Stimulated activated naive B cell treated with anti-CD40 and anti-IgM and Interleukin-4, amounts not matched to agents 10 μg/mL and 1 μg/mL and 100 μg/mL, for 72 hours (primary cell): ENCODE results near the gene DEK.
"Not testable (repeated sequence)": the region's sequence is repeated elsewhere in the genome, so short reads cannot be mapped to it uniquely, and the experiment has no call there.

Experiments
- ATAC-seq, 2 donors: fragments of 150-1000 bp; cut with Tn5 transposase; replicated peaks; 2 replicates each; pipeline ENCODE4 v1.10.0; 2021; ENCODE audit warnings: moderate library complexity in 1 of 2
- DNase-seq: peaks from one replicate; pipeline ENCODE4 v3.0.0; 2021
- H3K27ac Mint-ChIP-seq: one replicate; pipeline ENCODE4 v1.8.0; 2022; ENCODE audit warnings: mild to moderate bottlenecking, mixed read lengths
- H3K27me3 Mint-ChIP-seq, 2 donors: one replicate each; pipeline ENCODE4 v1.8.0; 2022; ENCODE audit warnings: mixed read lengths in 2 of 2
- H3K36me3 Mint-ChIP-seq, 2 donors: one replicate each; pipeline ENCODE4 v1.8.0; 2022; ENCODE audit warnings: mixed read lengths in 2 of 2, mild to moderate bottlenecking in 1 of 2
- H3K4me1 Mint-ChIP-seq, 2 donors: one replicate each; pipeline ENCODE4 v1.8.0; 2022; ENCODE audit warnings: mixed read lengths in 2 of 2, mild to moderate bottlenecking in 1 of 2
- H3K4me3 Mint-ChIP-seq, 2 donors: one replicate each; pipeline ENCODE4 v1.8.0; 2022; ENCODE audit warnings: mild to moderate bottlenecking in 2 of 2, mixed read lengths in 2 of 2, moderate library complexity in 1 of 2
- H3K9me3 Mint-ChIP-seq, 2 donors: one replicate each; pipeline ENCODE4 v1.8.0; 2022; ENCODE audit warnings: mixed read lengths in 2 of 2, mild to moderate bottlenecking in 1 of 2

DEK gene

GRCh38 chr6:18241208-18242038, 22.9 kb downstream of the DEK start:
- Mint-ChIP-seq H3K4me3 (no peak overlapping the region), H3K27me3 (no peaks in the 10 kb centered on the region), H3K27ac (no peak overlapping the region), H3K36me3 (peaks cover 42 to 60% of the 10 kb centered on the region in 2 donors), H3K4me1 (peaks cover 4 to 23% of the 10 kb centered on the region in 2 donors), H3K9me3 (no peaks in the 10 kb centered on the region)
- DNase-seq: no peak
- ATAC-seq: no peak

- peaks cover 40 to 57% of the 10 kb centered on the region in 2 donors for H3K36me3 Mint-ChIP-seq
- no peak for ATAC-seq
- H3K4me3 Mint-ChIP-seq: no peak overlapping the region
- no peaks in the 10 kb centered on the region for H3K9me3 Mint-ChIP-seq
- H3K4me1 Mint-ChIP-seq: peaks cover 4 to 18% of the 10 kb centered on the region in 2 donors
- H3K27me3 Mint-ChIP-seq: no peaks in the 10 kb centered on the region
- DNase-seq: no peak
- H3K27ac Mint-ChIP-seq: no peak overlapping the region
Measured at GRCh38 chr6:18240230-18240629, 24.1 kb downstream of the DEK start.

DNA sequence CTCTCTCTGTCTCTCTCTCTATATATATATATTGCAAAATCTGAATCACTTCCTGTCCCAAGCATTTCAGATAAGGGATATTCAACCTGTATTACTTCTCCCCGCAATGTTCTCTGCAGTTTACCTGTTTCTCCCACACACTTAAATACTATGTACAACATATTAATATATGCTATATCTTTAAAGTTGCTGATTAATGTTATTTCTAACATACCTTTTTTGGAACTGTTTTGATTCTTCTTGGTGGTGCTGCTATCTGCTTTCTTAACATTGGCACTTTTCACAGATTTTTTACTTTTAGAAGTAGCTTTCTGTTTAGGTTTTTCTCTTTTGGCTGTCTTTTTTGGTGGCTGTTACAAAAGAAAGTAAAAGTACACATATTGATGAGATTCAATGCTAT, 27.2 kb downstream of the DEK start:
- Mint-ChIP-seq H3K9me3 (peaks cover 3 to 7% of the 10 kb centered on the region in 2 donors), H3K36me3 (peaks cover 49 to 58% of the 10 kb centered on the region in 2 donors), H3K27ac (no peak overlapping the region), H3K4me3 (no peak overlapping the region), H3K27me3 (no peaks in the 10 kb centered on the region), H3K4me1 (peaks cover 3 to 9% of the 10 kb centered on the region in 2 donors)
- ATAC-seq (no peak), DNase-seq (no peak)

- DNase-seq (no peak), ATAC-seq (no peak)
- Mint-ChIP-seq H3K27me3 (no peaks in the 10 kb centered on the region), H3K27ac (no peak overlapping the region), H3K4me1 (peaks cover 0 to 2% of the 10 kb centered on the region in 2 donors), H3K4me3 (no peak overlapping the region), H3K9me3 (peaks cover 13 to 16% of the 10 kb centered on the region in 2 donors), H3K36me3 (peaks cover 55 to 66% of the 10 kb centered on the region in 2 donors)
Measured at GRCh38 chr6:18235524-18235923, 28.8 kb downstream of the DEK start.

- Mint-ChIP-seq H3K27me3 (no peaks in the 10 kb centered on the region), H3K4me1 (peaks cover 0 to 2% of the 10 kb centered on the region in 2 donors), H3K27ac (peak overlapping the region; percentile 39), H3K36me3 (peaks cover 62 to 74% of the 10 kb centered on the region in 2 donors), H3K9me3 (peaks cover 13 to 20% of the 10 kb centered on the region in 2 donors), H3K4me3 (no peak overlapping the region)
- no peak for ATAC-seq
- DNase-seq: no peak
Measured at GRCh38 chr6:18234564-18234963, 29.8 kb downstream of the DEK start.

GRCh38 chr6:18233770-18234169, 30.6 kb downstream of the DEK start:
- ATAC-seq, DNase-seq, H3K27me3 Mint-ChIP-seq, H3K4me1 Mint-ChIP-seq, H3K4me3 Mint-ChIP-seq, H3K27ac Mint-ChIP-seq: not testable (repeated sequence)
- peaks cover 68 to 78% of the 10 kb centered on the region in 2 donors for H3K36me3 Mint-ChIP-seq
- peaks cover 17 to 23% of the 10 kb centered on the region in 2 donors for H3K9me3 Mint-ChIP-seq

DNA sequence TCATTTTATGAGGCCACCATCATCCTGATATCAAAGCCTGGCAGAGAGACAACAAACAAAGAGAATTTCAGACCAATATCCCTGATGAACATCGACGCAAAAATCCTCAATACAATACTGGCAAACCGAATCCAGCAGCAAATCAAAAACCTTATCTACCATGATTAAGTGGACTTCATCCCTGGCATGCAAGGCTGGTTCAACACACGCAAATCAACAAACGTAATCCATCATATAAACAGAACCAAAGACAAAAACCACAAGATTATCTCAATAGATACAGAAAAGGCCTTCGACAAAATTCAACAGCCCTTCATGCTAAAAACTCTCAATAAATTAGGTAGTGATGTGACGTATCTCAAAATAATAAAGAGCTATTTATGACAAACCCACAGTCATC, 32.5 kb downstream of the DEK start:
- not testable (repeated sequence) for H3K27ac Mint-ChIP-seq, H3K4me1 Mint-ChIP-seq, H3K27me3 Mint-ChIP-seq, H3K4me3 Mint-ChIP-seq, ATAC-seq, DNase-seq
- H3K36me3 Mint-ChIP-seq: peaks cover 79 to 84% of the 10 kb centered on the region in 2 donors
- peaks cover 17 to 23% of the 10 kb centered on the region in 2 donors for H3K9me3 Mint-ChIP-seq

- Mint-ChIP-seq H3K36me3 (peaks cover 60 to 73% of the 10 kb centered on the region in 2 donors), H3K9me3 (peaks cover 10 to 23% of the 10 kb centered on the region in 2 donors)
- H3K4me3 Mint-ChIP-seq, H3K27ac Mint-ChIP-seq, ATAC-seq, H3K27me3 Mint-ChIP-seq, DNase-seq, H3K4me1 Mint-ChIP-seq: not testable (repeated sequence)
Measured at GRCh38 chr6:18228590-18228989, 35.7 kb downstream of the DEK start.

- ATAC-seq, H3K4me3 Mint-ChIP-seq, H3K27ac Mint-ChIP-seq, DNase-seq, H3K4me1 Mint-ChIP-seq, H3K27me3 Mint-ChIP-seq: not testable (repeated sequence)
- peaks cover 48 to 61% of the 10 kb centered on the region in 2 donors for H3K36me3 Mint-ChIP-seq
- H3K9me3 Mint-ChIP-seq: peaks cover 10 to 19% of the 10 kb centered on the region in 2 donors
Measured at GRCh38 chr6:18227166-18227565, 37.2 kb downstream of the DEK start.

DNA sequence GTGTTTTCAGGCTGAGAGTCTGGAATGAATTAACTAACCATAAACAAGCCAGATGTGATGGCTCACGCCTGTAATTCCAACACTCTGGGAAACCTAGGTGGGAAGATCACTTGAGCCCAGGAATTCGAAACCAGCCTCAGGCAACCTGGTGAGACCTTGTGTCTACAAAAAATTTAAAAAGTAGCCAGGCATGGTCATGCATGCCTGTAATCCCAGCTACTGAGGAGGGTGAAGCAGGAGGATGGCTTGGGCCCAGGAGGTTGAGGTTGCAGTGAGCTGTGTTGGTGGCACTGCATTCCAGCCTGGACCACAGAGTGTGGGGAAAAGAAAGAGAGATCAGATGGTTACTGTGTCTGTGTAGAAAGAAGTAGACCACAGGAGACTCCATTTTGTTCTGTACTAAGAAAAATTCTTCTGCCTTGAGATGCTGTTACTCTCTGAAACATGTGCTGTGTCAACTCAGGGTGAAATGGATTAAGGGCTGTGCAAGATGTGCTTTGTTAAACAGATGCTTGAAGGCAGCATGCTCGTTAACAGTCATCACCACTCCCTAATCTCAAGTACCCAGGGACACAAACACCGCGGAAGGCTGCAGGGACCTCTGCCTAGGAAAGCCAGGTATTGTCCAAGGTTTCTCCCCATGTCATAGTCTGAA, 37.8 kb downstream of the DEK start:
- DNase-seq, H3K27me3 Mint-ChIP-seq, H3K27ac Mint-ChIP-seq, ATAC-seq, H3K4me1 Mint-ChIP-seq, H3K4me3 Mint-ChIP-seq: not testable (repeated sequence)
- Mint-ChIP-seq H3K9me3 (peaks cover 4 to 15% of the 10 kb centered on the region in 2 donors), H3K36me3 (peaks cover 44 to 58% of the 10 kb centered on the region in 2 donors)

- H3K27ac Mint-ChIP-seq: no peak overlapping the region
- no peak overlapping the region for H3K4me3 Mint-ChIP-seq
- H3K9me3 Mint-ChIP-seq: peaks cover 0 to 3% of the 10 kb centered on the region in 2 donors
- peaks cover 6 to 16% of the 10 kb centered on the region in 2 donors for H3K4me1 Mint-ChIP-seq
- H3K27me3 Mint-ChIP-seq: no peaks in the 10 kb centered on the region
- no peak for ATAC-seq
- DNase-seq: no peak
- H3K36me3 Mint-ChIP-seq: peaks cover 42 to 56% of the 10 kb centered on the region in 2 donors
Measured at GRCh38 chr6:18221288-18221615, 43.1 kb downstream of the DEK start.

GRCh38 chr6:18219591-18219990, 44.7 kb downstream of the DEK start:
- peaks cover 44 to 61% of the 10 kb centered on the region in 2 donors for H3K36me3 Mint-ChIP-seq
- DNase-seq (no peak), ATAC-seq (no peak)
- H3K4me1 Mint-ChIP-seq: peaks cover 19 to 33% of the 10 kb centered on the region in 2 donors
- H3K4me3 Mint-ChIP-seq: no peak overlapping the region
- no peaks in the 10 kb centered on the region for H3K27me3 Mint-ChIP-seq
- H3K27ac Mint-ChIP-seq: peak overlapping the region; percentile 7
- H3K9me3 Mint-ChIP-seq: peaks cover 0 to 3% of the 10 kb centered on the region in 2 donors

- peaks cover 0 to 3% of the 10 kb centered on the region in 2 donors for H3K9me3 Mint-ChIP-seq
- ATAC-seq (no peak), DNase-seq (no peak)
- H3K27ac Mint-ChIP-seq: no peak overlapping the region
- peaks cover 27 to 42% of the 10 kb centered on the region in 2 donors for H3K4me1 Mint-ChIP-seq
- no peak overlapping the region for H3K4me3 Mint-ChIP-seq
- peaks cover 51 to 72% of the 10 kb centered on the region in 2 donors for H3K36me3 Mint-ChIP-seq
- no peaks in the 10 kb centered on the region for H3K27me3 Mint-ChIP-seq
Measured at GRCh38 chr6:18218233-18218632, 46.1 kb downstream of the DEK start.

DNA sequence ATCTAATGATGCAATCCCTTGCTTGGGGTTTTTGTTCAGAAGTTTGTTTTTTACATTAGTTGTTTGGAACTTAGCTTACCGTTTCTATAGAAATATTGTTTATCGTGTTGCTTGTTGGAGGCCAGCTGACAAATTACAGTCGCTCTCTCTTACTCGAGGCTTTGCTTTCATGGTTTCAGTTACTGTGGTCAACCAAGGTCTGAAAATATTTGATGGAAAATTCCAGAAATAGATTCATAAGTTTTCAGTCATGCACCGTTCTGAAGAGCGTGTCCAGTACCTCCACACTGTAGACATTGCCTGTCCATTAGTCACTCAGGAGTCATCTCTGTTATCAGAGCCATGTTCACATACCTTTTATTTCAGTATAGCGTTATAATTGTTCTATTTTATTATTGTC, 47.9 kb downstream of the DEK start:
- ATAC-seq: peak; percentile 38 to 52
- peak overlapping the region; percentile 44 to 51 for H3K4me3 Mint-ChIP-seq
- peaks cover 0 to 3% of the 10 kb centered on the region in 2 donors for H3K9me3 Mint-ChIP-seq
- DNase-seq: no peak
- H3K36me3 Mint-ChIP-seq: peaks cover 47 to 82% of the 10 kb centered on the region in 2 donors
- H3K4me1 Mint-ChIP-seq: peaks cover 34 to 52% of the 10 kb centered on the region in 2 donors
- peak overlapping the region; percentile 26 for H3K27ac Mint-ChIP-seq
- no peaks in the 10 kb centered on the region for H3K27me3 Mint-ChIP-seq
